HepG2 (cell line): ENCODE results near the gene MLXIPL. TPM values are rescaled to one million over a fixed set of nuclear protein-coding genes. Genes with fewer than 3 reads are reported as not detected.

Experiments used
- AGO2 ChIP-seq: fragments of 200-400 bp; formaldehyde crosslinking; optimal IDR thresholded peaks from 2 replicates; pipeline ENCODE3; 2017; ENCODE audit warnings: mild to moderate bottlenecking, low read depth, low read length, moderate library complexity
- DR1 ChIP-seq: sonication (generic); formaldehyde crosslinking; IDR thresholded peaks from 2 replicates; pipeline ENCODE4 v1.8.0; 2021; ENCODE audit warnings: mild to moderate bottlenecking, missing genetic modification reagents, inconsistent platforms
- KDM5B ChIP-seq: sonication (generic); formaldehyde crosslinking; IDR thresholded peaks from 2 replicates; pipeline ENCODE4 v1.4.0; 2020; ENCODE audit warnings: missing genetic modification reagents, mild to moderate bottlenecking, borderline replicate concordance
- PCBP1 ChIP-seq: fragments of 200-400 bp; formaldehyde crosslinking; IDR thresholded peaks from 2 replicates; pipeline ENCODE4 v1.6.1; 2017; ENCODE audit warnings: mild to moderate bottlenecking, low read depth, low read length, borderline replicate concordance
- PRPF4 ChIP-seq: fragments of 200-400 bp; formaldehyde crosslinking; IDR thresholded peaks from 2 replicates; pipeline ENCODE4 v1.6.1; 2016; ENCODE audit warnings: low read length, low read depth; ENCODE audit not compliant: poor library complexity, severe bottlenecking
- SALL1 ChIP-seq: sonication (generic); formaldehyde crosslinking; IDR thresholded peaks from 2 replicates; pipeline ENCODE4 v1.8.0; 2022; ENCODE audit warnings: mild to moderate bottlenecking, missing genetic modification reagents
- ZNF430 ChIP-seq: sonication (generic); formaldehyde crosslinking; IDR thresholded peaks from 2 replicates; pipeline ENCODE4 v1.9.0; 2021; ENCODE audit warnings: mild to moderate bottlenecking, missing genetic modification reagents
- polyA plus RNA-seq, 8 experiments: library from polyadenylated mRNA; depleted of rRNA in 3 of 8; stranded (reverse) in 7 of 8; unstranded in 1 of 8; fragments of >200 nt; fragmentation: Illumina TruSeq in 4 of 8; extraction: Trizol in 4 of 8; gene quantifications; 2 replicates each; pipeline versions ENCODE4 v1.2.1 to v1.2.3, GENCODE V29; 2011 to 2016; ENCODE audit warnings: low read depth in 4 of 8, missing spikeins in 1 of 8, mixed read lengths in 1 of 8; ENCODE audit not compliant: insufficient read depth in 1 of 8
- total RNA-seq, 5 experiments: library from RNA; depleted of rRNA; stranded (reverse); fragments of >200 nt; fragmentation: Illumina TruSeq; extraction: Trizol; gene quantifications; 2 replicates each; pipeline ENCODE4 v1.2.3, GENCODE V29; 2016; ENCODE audit warnings: low read depth in 1 of 5
- TF ChIP-seq, protein P1 (sequence below): IDR thresholded peaks from 2 replicates; pipeline ENCODE4 v1.6.1; 2016; ENCODE audit warnings: low read depth, missing genetic modification reagents, missing compliant biosample characterization
- TF ChIP-seq, protein P2 (sequence below): sonication (generic); formaldehyde crosslinking; IDR thresholded peaks from 2 replicates; pipeline ENCODE4 v1.8.1; 2022; ENCODE audit warnings: mild to moderate bottlenecking, missing genetic modification reagents
- TF ChIP-seq, protein P3 (sequence below): sonication (generic); formaldehyde crosslinking; IDR thresholded peaks from 2 replicates; pipeline ENCODE4 v1.9.0; 2022; ENCODE audit warnings: missing genetic modification reagents, mild to moderate bottlenecking, borderline replicate concordance
- TF ChIP-seq, protein P4 (sequence below): sonication (generic); formaldehyde crosslinking; IDR thresholded peaks from 2 replicates; pipeline ENCODE4 v1.4.0; 2020; ENCODE audit warnings: missing genetic modification reagents, borderline replicate concordance
- TF ChIP-seq, protein P5 (sequence below): sonication (generic); formaldehyde crosslinking; IDR thresholded peaks from 2 replicates; pipeline ENCODE4 v1.8.1; 2023; ENCODE audit warnings: mild to moderate bottlenecking, missing genetic modification reagents, borderline replicate concordance
- TF ChIP-seq, protein P6 (sequence below): IDR thresholded peaks from 2 replicates; pipeline ENCODE4 v1.6.1; 2016; ENCODE audit warnings: mild to moderate bottlenecking, missing biosample characterization, missing genetic modification reagents

Gene MLXIPL
- total and polyA plus RNA-seq, 2 of the 13 experiments (the other 11 are each of a cell fraction or from before 2014, with no cell fraction given), result 51.6 to 60.1 TPM

DNA sequence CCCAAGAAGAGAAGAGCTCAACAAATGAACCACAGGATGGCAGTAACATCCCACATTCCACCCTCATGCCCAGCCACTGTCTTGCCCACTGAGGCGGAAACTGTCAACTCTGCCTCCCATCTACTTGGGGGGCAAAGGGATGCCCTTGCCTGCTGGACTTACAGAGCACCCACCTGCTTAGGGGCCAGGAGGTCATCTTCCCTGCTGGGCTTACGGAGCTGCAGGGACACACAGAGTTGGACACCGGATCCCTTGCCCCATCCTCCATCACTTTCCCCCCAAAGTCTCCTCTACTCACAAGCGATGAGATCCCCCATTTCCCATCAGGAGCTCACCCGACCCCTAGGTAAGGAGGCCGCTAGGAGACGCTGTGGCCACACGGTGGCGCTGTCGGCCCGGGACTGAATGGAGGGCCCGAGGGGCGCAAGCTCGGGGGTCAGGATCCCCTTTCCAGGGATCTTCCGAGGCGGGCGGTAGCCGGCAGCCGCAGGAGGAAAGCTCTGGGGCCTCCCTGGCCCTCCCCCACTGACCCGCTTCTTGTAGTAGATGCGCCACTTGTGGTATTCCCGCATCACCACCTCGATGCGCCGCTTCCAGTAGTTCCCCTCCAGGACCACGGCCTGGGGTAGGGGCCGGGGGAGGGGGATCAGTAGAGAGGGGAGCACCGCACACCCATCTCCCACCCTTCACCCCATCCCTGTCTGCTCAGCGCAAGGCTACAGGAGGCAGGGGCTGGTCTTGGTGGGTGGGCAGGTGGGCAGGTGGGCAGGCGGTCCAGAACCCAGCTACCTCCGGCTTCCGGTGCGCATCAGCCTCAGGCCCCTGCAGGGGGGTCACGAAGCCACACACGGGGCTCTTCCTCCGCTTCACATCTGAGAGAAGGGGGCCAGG, 17.3 kb downstream of the MLXIPL start (continued):
- TF ChIP-seq, protein P1, sequence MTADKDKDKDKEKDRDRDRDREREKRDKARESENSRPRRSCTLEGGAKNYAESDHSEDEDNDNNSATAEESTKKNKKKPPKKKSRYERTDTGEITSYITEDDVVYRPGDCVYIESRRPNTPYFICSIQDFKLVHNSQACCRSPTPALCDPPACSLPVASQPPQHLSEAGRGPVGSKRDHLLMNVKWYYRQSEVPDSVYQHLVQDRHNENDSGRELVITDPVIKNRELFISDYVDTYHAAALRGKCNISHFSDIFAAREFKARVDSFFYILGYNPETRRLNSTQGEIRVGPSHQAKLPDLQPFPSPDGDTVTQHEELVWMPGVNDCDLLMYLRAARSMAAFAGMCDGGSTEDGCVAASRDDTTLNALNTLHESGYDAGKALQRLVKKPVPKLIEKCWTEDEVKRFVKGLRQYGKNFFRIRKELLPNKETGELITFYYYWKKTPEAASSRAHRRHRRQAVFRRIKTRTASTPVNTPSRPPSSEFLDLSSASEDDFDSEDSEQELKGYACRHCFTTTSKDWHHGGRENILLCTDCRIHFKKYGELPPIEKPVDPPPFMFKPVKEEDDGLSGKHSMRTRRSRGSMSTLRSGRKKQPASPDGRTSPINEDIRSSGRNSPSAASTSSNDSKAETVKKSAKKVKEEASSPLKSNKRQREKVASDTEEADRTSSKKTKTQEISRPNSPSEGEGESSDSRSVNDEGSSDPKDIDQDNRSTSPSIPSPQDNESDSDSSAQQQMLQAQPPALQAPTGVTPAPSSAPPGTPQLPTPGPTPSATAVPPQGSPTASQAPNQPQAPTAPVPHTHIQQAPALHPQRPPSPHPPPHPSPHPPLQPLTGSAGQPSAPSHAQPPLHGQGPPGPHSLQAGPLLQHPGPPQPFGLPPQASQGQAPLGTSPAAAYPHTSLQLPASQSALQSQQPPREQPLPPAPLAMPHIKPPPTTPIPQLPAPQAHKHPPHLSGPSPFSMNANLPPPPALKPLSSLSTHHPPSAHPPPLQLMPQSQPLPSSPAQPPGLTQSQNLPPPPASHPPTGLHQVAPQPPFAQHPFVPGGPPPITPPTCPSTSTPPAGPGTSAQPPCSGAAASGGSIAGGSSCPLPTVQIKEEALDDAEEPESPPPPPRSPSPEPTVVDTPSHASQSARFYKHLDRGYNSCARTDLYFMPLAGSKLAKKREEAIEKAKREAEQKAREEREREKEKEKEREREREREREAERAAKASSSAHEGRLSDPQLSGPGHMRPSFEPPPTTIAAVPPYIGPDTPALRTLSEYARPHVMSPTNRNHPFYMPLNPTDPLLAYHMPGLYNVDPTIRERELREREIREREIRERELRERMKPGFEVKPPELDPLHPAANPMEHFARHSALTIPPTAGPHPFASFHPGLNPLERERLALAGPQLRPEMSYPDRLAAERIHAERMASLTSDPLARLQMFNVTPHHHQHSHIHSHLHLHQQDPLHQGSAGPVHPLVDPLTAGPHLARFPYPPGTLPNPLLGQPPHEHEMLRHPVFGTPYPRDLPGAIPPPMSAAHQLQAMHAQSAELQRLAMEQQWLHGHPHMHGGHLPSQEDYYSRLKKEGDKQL, result no peak
- TF ChIP-seq PCBP1 (peak; percentile 72; the same call in 1 of the 2 replicates), DR1 (CRISPR knock-in tag) (no peak), AGO2 (peak; percentile 96), ZNF430 (CRISPR knock-in tag) (0 out of 2 replicates have a peak, but pooled peaks have one; percentile 19), KDM5B (CRISPR knock-in tag) (0 out of 2 replicates have a peak, but pooled peaks have one; percentile 16), SALL1 (CRISPR knock-in tag) (peak; percentile 50), PRPF4 (no peak)
- TF ChIP-seq, protein P2, sequence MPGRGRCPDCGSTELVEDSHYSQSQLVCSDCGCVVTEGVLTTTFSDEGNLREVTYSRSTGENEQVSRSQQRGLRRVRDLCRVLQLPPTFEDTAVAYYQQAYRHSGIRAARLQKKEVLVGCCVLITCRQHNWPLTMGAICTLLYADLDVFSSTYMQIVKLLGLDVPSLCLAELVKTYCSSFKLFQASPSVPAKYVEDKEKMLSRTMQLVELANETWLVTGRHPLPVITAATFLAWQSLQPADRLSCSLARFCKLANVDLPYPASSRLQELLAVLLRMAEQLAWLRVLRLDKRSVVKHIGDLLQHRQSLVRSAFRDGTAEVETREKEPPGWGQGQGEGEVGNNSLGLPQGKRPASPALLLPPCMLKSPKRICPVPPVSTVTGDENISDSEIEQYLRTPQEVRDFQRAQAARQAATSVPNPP (CRISPR knock-in tag), result 0 out of 2 replicates have a peak, but pooled peaks have one; percentile 33
- TF ChIP-seq, protein P3, sequence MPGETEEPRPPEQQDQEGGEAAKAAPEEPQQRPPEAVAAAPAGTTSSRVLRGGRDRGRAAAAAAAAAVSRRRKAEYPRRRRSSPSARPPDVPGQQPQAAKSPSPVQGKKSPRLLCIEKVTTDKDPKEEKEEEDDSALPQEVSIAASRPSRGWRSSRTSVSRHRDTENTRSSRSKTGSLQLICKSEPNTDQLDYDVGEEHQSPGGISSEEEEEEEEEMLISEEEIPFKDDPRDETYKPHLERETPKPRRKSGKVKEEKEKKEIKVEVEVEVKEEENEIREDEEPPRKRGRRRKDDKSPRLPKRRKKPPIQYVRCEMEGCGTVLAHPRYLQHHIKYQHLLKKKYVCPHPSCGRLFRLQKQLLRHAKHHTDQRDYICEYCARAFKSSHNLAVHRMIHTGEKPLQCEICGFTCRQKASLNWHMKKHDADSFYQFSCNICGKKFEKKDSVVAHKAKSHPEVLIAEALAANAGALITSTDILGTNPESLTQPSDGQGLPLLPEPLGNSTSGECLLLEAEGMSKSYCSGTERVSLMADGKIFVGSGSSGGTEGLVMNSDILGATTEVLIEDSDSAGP, result peak; percentile 43; the same call in 1 of the 2 replicates
- TF ChIP-seq, protein P4, sequence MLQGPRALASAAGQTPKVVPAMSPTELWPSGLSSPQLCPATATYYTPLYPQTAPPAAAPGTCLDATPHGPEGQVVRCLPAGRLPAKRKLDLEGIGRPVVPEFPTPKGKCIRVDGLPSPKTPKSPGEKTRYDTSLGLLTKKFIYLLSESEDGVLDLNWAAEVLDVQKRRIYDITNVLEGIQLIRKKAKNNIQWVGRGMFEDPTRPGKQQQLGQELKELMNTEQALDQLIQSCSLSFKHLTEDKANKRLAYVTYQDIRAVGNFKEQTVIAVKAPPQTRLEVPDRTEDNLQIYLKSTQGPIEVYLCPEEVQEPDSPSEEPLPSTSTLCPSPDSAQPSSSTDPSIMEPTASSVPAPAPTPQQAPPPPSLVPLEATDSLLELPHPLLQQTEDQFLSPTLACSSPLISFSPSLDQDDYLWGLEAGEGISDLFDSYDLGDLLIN, result no peak
- TF ChIP-seq, protein P5, sequence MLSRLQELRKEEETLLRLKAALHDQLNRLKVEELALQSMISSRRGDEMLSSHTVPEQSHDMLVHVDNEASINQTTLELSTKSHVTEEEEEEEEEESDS, result no peak
- TF ChIP-seq, protein P6, sequence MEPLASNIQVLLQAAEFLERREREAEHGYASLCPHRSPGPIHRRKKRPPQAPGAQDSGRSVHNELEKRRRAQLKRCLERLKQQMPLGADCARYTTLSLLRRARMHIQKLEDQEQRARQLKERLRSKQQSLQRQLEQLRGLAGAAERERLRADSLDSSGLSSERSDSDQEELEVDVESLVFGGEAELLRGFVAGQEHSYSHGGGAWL (CRISPR knock-in tag), result no peak
